Endometrial microvascular endothelial cells (primary cell): ENCODE results near the gene MAML2. TPM values are rescaled to one million over a fixed set of nuclear protein-coding genes. Genes with fewer than 3 reads are reported as not detected.

Experiments used
- in situ Hi-C: cut with HindIII; loops from 2 replicates; pipeline ENCODE4 v1.10.0; 2017; ENCODE audit warnings: low sequenced_read_pairs, low pct_unique_long_range_greater_than_20kb; ENCODE audit errors: inconsistent ontology term
- total RNA-seq: library from RNA; depleted of rRNA; stranded (reverse); fragments of >200 nt; gene quantifications from one replicate; pipeline ENCODE4 v1.2.3, GENCODE V29; 2015; ENCODE audit errors: inconsistent ontology term

MAML2 gene
- total RNA-seq, 1 donor from 2014 or later = 4.0 TPM

DNA sequence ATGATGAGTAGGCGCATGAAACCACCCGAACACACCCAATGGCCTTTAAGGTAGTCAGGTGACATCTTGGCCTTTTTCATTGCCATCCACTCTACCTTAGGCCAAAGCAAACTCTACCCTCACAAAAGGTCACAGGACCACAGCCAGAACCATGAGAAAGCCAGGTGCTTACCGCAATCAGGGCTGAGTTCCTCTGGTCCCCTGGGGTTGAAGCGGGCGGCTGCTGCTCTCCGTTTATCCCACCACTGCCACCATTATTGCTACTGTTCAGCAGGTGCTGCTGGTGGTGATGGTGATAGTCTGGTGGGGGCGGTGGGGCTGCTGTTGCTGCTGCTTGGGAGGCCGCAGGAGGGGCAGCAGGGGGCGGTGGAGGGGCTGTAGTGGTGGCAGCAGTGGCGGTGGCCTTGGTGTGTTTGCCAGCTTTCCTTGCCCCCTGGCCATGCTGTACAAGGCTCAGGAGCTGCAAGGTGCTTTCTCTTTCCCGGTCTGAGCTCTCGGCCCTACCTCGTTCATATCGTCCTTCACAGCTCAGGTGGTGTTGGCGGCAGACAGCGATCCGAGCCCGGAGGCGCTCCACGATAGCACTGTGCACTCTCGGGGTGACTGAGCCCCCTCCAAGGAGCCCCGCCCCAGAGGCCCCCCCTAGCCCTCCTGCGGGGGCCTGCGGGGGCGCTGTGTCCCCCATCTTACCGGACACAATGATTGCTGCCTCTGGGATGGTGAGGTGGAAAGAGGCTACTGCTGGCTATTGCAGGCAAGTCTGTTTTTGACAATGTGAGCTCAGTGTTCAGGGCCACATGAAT lies 1.6 kb downstream of the MAML2 start:
- in situ Hi-C loops = no loop called here

DNA sequence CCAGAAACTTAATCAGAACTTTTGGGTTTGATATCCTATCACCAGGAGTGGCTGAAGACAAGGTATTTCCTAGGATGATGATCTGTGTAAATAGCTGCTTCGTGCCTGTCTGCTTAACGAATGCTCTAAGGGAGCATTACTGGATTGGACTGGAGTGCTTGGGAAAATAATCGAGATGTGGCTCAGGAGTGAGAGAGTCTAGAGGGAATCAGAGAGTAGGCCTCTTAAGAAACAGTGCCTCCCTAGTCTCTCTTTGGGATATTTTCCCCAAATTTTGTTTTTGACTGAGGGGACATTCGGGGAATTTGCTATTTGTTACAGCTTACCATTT lies 2.5 kb downstream of the MAML2 start:
- in situ Hi-C loops = no loop called here

DNA sequence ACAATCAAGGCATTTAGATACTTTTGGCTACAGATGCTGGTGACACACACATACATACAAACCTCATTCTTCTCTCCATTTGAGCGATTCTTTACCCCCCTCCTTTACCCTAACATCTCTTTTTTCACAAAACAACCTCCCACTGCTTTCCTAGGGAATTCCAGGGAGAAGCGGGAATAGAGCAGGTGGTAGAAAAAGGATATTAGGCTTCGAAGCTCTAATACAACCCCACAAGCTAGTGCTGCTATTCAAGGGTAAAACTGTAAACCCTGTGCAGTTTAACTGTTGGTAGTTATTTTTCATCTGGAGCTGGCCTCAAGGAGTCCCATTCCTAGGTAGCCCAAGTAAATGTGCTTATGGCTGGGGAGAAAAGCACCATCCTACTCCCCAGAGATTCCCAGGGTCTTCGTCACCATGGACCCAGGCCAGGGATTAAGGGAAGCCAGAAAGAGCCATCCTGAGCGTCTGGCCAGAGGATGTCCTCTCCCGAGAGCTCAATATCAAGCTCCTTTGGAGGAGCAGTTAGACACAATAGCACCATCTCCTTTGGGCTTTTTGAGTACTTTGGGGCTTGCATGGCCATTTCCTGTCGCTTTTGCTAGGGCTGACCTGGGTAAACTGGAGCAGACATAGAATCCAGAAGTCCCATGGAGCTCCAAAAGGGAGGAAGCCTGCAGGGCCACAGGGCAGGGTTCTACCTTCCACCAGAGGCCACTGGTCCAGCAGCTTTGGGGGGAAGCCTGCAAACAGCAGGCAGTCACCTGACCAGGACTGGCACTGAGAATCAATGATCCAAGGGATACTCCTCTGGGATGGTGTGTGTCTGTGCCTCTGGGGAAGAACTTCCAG lies 3.1 kb downstream of the MAML2 start:
- in situ Hi-C loops = no loop called here

DNA sequence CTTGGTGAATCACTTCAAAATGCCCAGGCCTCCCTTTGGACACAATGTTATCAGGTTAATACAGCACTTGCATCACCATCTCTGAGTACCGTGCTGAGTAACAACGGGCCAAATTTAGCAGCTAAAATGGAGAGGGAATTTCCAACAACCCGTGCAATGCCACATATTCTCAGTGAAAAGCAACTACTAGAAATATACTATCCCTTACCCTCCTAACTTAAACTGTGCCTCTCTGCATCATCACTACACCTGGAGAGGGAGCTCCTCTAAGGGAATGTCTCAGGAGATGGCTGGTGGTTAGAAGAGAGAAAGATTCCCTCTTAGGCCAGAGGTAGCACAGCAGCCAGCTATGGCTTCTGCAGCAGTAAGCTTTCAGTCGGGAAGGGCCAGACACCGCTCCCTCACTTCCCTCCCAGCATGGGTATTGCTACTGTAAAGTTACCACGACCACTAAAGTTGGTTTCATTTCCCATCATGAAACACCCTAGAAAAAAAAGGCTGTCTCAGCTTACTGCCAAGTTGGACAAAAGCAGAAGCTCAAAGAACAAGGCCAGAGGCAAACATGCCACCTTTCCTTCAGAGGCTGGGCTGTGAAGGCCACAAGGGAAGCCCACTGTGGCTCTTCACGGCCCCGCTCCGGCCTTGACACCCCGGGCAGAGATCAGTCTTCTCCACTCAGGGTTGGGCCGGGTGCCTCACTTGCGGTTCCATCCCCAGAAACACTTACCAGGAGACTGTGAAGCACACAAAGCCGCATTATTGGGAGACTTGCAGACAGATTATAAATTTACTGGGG lies 3.9 kb downstream of the MAML2 start:
- in situ Hi-C loops = no loop called here

DNA sequence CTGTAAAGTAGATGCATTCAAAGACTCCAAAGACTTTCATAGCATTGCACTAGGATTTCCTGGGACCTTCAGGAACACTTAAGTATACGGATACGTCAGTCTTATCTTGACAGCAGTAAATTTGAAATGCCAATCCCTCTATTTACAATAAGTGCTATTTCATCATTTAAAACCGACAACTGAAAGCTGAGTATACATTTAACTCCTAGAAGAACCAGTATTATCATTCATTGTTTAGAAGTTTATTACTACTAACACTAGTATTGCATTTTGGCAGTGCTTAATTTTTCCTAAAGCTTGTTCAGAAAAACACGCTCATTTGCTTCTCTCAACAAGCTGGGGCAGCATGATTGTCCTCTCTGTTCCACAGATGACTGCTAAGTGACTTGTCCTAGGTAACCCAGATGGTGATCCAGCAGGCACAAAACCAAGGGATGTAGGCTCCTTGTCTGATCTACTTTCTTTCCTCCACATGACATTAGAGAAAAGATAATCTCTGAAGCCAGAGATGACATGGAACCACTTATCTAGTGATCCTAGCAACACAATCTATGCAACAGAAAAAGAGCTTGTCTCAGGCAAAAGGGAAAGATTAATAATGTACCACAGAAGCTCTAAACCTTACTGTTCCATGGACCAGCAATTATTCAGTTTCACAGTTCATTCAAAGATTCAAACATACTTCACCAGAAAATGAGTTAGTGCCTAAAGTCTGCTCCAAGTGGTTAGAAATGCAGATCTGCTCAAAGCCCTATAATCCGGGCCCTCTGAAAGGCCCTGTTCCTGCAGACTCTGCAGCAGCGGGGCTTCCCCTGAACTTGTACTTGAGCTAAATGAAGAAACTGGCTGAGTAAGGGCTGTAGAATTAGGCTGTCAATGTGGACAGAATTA lies 5.2 kb downstream of the MAML2 start:
- in situ Hi-C loops = no loop called here

DNA sequence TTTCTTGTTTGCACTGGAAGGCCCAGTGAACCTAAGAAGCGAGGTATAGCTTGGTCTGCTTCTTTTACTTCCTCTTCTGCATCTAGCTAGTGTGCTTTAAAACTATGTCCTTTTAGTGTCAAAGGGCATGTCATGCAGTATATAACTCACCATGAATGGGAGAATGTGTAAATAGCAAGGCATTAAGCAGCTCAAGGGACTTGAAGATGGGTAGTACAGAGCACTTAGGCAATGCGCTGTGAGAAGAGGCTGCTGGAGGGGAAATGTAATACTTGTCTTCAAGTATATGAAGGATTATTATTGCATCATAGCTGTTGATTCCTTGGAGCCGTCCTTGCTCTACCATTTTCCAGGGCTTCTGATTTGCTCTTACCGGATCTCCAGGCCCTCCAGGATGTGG lies 7.6 kb downstream of the MAML2 start:
- in situ Hi-C loops = no loop called here

DNA sequence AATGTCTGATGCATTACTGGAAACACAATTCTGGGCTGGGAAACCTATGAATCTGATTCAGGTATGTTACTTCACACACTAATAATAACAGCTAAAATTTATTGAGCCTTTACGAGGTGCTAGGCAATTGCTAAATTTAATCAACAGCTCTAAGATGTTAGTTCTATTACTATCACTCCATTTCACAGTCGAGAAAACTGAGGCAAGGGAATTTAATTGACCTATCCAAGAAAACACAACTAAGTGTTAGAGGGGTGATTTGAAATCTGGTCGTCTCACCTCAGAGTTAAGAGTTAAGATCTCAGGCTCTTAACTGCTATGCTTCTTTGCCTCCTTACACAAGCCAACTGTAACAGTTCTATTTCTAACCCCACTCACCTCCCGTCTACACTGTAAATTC lies 8.8 kb downstream of the MAML2 start:
- in situ Hi-C loops = no loop called here

DNA sequence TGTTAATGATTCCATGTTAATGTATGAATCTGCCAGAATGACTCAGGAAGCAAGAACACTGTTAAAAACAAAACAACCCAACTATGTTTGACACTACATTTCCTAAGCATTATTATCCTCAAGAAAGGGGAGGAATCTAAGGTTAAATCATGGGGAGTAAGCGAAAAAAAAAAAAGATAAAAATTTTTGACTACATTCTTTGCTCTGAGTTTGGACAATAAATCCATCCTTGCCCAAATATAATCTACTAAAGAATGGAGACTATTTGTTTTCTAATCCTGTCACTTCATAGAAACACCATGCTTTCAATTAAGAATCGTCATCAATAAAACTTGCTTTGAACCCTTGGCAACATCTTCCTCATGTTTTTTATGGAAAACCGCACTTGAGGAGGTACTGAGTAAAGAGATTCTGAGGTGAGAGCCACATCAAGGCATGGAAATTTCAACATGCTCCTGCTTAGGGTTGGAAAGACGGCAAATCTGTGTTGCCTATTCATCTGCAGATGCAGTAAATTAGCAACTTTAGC lies 9.7 kb downstream of the MAML2 start:
- in situ Hi-C loops = no loop called here

DNA sequence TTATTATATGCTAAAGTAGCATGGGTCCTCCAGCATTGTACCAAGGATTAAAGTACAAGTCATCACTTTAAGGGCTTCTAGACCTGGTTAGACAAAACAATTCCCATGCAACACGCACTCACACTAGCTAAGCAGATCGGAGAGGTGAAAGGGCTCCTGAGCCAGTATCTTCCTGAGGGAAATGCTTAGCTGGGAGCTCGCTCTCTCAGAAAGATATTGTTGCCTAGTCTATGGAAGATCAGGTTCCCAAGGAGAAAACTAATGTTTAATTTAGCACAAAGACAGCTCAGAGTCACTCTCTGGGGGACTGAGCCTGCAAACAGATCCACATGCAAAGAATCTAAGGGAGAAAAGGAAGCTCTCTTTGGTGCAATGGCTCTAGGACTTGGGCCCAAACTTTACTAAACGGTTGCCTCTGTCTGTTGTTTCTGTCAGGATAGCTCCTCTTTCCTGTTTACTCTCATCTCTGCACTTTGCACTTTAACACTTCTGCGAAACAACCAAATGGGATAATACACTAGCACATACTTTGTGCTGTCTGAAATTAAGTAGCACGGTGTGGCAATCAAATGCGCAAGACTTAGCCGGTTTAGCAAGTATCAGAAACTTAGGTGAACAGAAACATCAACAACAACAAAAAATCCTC lies 10.7 kb downstream of the MAML2 start:
- in situ Hi-C loops = no loop called here

DNA sequence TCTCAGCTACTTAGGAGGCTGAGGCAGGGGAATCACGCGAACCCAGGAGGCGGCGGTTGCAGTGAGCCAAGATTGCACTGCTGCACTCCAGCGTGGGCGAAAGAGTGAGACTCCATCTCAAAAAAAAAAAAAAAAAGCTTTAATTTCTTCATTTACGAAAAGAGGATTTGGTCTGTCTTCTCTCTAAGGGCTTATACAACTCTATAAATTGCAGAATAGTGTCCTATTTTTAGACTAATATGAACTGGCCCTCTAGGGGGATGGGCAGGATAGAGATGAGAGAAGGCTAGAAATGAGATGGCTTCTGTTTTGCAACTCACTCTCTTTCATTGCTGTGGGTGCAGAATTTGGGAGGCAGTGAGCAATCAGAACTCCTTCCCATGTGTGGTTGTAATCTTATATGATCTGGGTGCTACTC lies 11.3 kb downstream of the MAML2 start:
- in situ Hi-C loops = no loop called here

DNA sequence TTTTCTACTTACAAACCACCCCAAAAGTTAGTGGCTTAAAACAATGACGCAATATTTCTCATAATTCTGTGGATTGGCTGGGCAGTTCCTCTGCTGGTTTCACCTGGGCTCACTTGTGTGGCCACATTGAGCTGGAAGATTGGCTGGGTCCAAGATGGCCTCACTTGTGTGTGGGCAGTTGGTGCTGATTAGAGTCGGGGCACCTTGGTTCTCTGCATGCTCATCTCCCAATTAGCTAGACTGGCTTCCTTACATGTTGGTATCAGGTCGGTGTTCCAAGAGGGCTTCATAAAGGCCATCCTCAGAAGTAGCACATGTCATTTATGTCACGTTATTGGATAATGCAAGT lies 12.5 kb downstream of the MAML2 start:
- in situ Hi-C loops = no loop called here

DNA sequence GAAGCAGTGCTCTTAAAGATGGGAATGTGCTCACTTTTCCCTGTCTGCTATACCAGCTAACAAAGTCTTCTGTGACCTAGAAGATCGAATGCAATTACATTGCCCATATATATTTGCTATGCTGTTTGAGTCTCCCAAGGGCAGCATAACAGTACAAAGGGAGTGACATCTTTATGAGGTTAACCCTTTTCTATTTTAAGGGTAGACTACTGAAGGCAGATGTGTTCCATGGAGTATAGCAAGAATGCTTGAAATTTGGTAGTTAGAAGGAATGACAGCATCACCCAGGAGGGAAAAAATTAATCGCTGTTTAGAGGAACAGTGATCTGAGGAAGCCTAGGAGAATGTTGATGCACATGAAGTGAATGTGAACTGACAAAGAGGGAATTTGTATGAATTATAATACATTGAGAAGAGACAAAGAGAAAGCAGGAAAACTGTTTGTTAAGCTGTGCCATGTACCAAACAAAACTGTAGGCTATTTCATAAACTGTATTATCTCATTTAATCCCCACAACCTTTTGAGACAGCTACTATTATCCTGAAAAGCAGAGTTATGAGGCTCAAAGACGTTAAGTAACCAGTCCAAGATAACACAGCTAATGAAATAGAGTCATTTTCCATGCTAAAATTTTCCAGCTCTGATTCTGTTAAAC lies 13.0 kb downstream of the MAML2 start:
- in situ Hi-C loops = no loop called here

DNA sequence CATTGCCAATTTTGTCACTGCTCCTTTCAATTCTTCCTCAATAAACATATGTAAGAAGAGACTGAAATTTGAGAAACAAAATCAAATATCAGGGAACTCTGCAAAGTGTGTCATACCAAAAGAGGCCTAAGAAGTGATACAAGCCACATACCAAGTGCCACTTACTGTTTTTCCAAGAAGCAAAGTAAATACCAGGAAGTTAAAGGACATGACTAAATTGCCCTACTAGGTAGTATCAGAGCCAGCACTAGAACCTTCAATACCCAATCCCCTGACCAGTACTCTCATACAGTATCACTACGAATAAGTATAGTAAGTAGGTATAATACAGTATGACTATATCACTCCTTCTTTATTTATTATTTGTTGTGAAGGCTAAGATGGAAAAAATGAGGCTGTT lies 13.6 kb downstream of the MAML2 start:
- in situ Hi-C loops = no loop called here

DNA sequence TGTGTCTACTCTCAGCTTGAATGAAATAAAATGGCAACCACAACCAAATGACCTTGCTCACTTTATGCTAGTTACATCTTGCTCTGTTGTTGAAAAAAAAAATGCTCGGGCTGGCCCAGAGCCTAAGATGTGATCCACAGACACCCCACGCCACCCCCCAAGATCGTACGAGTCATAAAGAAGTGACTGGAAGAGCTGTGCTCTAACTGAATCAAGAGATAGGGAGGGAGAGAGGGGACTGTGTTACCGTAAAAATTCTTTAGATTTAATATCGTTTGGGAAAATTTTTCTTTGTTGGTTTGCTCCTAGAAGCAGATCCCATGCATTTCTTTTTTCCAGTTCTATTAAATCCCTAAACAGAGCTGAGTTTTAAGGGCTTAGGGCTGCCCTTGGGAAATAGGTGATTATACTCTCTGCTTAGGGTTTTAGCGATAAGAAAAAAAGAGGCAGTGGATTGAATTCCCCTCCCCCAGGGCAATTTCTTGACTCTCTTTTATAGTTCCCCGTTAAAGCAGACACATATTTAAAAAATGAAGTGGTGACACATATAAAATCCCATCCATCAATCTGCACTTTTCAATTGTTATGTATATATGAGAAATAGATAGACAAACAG lies 14.5 kb downstream of the MAML2 start:
- in situ Hi-C loops = no loop called here

DNA sequence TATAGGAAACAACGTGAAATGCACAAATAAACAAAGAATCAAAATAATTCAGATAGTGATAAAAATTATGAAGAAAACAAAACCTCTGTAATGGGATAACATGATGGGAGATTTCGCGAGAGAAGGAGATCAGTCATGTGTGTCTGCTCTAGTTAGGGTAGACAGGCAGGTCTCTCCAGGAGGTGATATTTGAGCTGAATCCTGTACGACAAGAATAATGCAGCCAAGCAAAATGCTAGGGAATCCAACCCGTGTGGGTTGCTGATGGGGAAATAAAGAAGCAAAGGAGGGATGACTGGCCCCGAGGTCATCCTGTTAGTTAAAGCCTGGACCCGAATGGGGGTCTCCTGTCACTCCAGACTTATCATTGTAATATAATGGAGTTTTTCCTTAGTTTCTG lies 16.0 kb downstream of the MAML2 start:
- in situ Hi-C loops = no loop called here

DNA sequence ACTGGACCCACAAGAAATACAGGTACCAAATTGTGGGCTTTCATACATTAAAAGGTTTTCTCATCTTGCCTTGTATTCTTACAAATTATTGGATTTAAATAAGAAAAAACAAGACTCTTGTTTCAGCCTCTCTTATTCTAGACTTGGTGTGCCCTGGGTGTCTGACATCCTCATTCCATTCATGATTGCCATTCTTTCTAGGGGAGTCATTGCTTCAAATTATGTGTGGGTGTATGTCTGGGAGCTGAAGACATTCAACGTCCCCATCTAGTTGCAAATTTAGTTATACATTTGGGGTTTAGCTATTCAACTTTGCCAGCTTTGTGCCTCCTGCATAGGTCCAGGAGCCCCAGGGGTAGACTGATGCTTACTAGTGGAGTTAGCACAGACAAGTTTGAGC lies 18.1 kb downstream of the MAML2 start:
- in situ Hi-C loops = no loop called here

DNA sequence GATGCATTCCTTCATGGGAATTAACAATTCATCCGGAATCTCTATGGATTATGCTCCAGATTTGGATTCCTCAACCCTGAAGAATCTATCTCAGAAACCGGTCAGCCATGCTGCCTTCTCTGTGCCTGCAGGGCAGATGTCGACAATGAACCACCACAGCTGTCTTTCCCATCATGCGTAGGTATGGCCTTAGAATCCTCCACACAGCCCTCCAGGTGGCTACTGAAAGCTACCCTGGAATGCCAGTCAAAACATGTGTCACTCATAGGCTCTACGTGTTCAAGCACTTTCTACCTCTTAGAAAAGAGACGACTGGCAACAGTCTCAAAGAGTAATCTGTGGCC lies 19.4 kb downstream of the MAML2 start:
- in situ Hi-C loops = no loop called here
